B cell (primary cell): ENCODE data around the gene LRRC4C. TPM values are rescaled to one million over a fixed set of nuclear protein-coding genes. Genes with fewer than 3 reads are reported as not detected.

Source experiments
- ATAC-seq: fragments of 200-7000 bp; cut with Tn5 transposase; one replicate; pipeline ENCODE4 v1.10.0; 2021; ENCODE audit warnings: low read depth, mild to moderate bottlenecking, moderate number of reproducible peaks, moderate library complexity
- CTCF ChIA-PET: fragments of 350-600 bp; sonication (Branson Sonifier 250); formaldehyde crosslinking; loops from one replicate; lab custom pipeline; 2021; ENCODE audit warnings: antibody characterized with exemption, inconsistent platforms; lab: Charles Lee
- POLR2A ChIA-PET: fragments of 350-600 bp; sonication (Branson Sonifier 250); formaldehyde crosslinking; loops from one replicate; lab custom pipeline; 2021; ENCODE audit warnings: antibody characterized with exemption; lab: Charles Lee
- DNase-seq: peaks from one replicate; pipeline ENCODE4 v3.0.0; 2013
- H2AFZ ChIP-seq: 2 replicates; pipeline ENCODE4 v1.6.1; 2012; ENCODE audit warnings: mild to moderate bottlenecking, low read depth, low read length; ENCODE audit not compliant: insufficient read depth, poor library complexity, severe bottlenecking
- H3K27ac ChIP-seq, 2 donors: 1 replicate in 1 of 2; 2 replicates in 1 of 2; pipeline ENCODE4 v1.5.1; 2012 to 2013; ENCODE audit warnings: low read length in 2 of 2, mild to moderate bottlenecking in 2 of 2, moderate library complexity in 1 of 2
- H3K27me3 ChIP-seq, 4 experiments: fragments of 200-600 bp in 1 of 4; sonication (generic) in 1 of 4; replicated peaks in 1 of 4; 1 replicate in 2 of 4; 2 replicates in 2 of 4; pipeline versions ENCODE4 v1.6.1 to v1.7.0; 2013 to 2016; ENCODE audit warnings: low read length in 3 of 4, mild to moderate bottlenecking in 2 of 4, mixed read lengths in 1 of 4, moderate library complexity in 1 of 4; ENCODE audit not compliant: insufficient read depth in 4 of 4, control insufficient read depth in 3 of 4; ENCODE audit errors: control extremely low read depth in 1 of 4
- H3K36me3 ChIP-seq, 2 experiments: replicated peaks in 1 of 2; 1 replicate in 1 of 2; 2 replicates in 1 of 2; pipeline versions ENCODE4 v1.6.1 to v1.7.1; 2013; ENCODE audit warnings: low read length in 1 of 2; ENCODE audit not compliant: insufficient read depth in 2 of 2, control insufficient read depth in 1 of 2; ENCODE audit errors: control extremely low read depth in 1 of 2, extremely low read depth in 1 of 2
- H3K4me1 ChIP-seq, 2 donors: fragments of 200-600 bp in 1 of 2; sonication (generic) in 1 of 2; 1 replicate in 1 of 2; 2 replicates in 1 of 2; pipeline versions ENCODE4 v1.5.1 to v1.6.1; 2013 to 2017; ENCODE audit warnings: low read length in 2 of 2; ENCODE audit not compliant: control insufficient read depth in 2 of 2, insufficient read depth in 2 of 2
- H3K4me2 ChIP-seq: replicated peaks from 2 replicates; pipeline ENCODE3; 2012; ENCODE audit warnings: mild to moderate bottlenecking, low read depth, low read length; ENCODE audit not compliant: poor library complexity, severe bottlenecking
- H3K4me3 ChIP-seq, 5 experiments: fragments of 200-600 bp in 1 of 5; sonication (generic) in 1 of 5; 1 replicate in 3 of 5; 2 replicates in 2 of 5; pipeline versions ENCODE4 v1.5.1 to v1.7.0; 2011 to 2016; ENCODE audit warnings: low read length in 4 of 5, mild to moderate bottlenecking in 4 of 5, low read depth in 2 of 5, control low read depth in 1 of 5, moderate library complexity in 1 of 5; ENCODE audit not compliant: insufficient read depth in 1 of 5; ENCODE audit errors: control extremely low read depth in 1 of 5, extremely low read depth in 1 of 5
- H3K79me2 ChIP-seq: fragments of 200-600 bp; sonication (generic); one replicate; pipeline ENCODE4 v1.6.0; 2016; ENCODE audit warnings: low read length; ENCODE audit not compliant: control insufficient read depth, insufficient read depth
- H3K9ac ChIP-seq: fragments of 200-600 bp; sonication (generic); 2 replicates; pipeline ENCODE4 v1.6.1; 2017; ENCODE audit warnings: mild to moderate bottlenecking, low read length, moderate library complexity
- H3K9me3 ChIP-seq, 3 donors: one replicate each; pipeline versions ENCODE4 v1.6.1 to v1.7.1; 2013; ENCODE audit warnings: low read length in 2 of 3; ENCODE audit not compliant: control insufficient read depth in 2 of 3, insufficient read depth in 1 of 3; ENCODE audit errors: control extremely low read depth in 1 of 3
- H4K20me1 ChIP-seq: 2 replicates; pipeline ENCODE4 v1.6.0; 2012; ENCODE audit warnings: mild to moderate bottlenecking, low read length; ENCODE audit not compliant: insufficient read depth, control insufficient read depth, poor library complexity, severe bottlenecking
- H3K27ac Mint-ChIP-seq: one replicate; pipeline ENCODE4 v1.8.0; 2021; ENCODE audit warnings: mixed read lengths
- H3K27me3 Mint-ChIP-seq: one replicate; pipeline ENCODE4 v1.8.0; 2021; ENCODE audit warnings: mixed read lengths
- H3K4me1 Mint-ChIP-seq: one replicate; pipeline ENCODE4 v1.8.0; 2021; ENCODE audit warnings: mixed read lengths
- H3K4me3 Mint-ChIP-seq: one replicate; pipeline ENCODE4 v1.8.0; 2021; ENCODE audit warnings: mixed read lengths
- H3K9me3 Mint-ChIP-seq: one replicate; pipeline ENCODE4 v1.8.0; 2022; ENCODE audit warnings: mixed read lengths; ENCODE audit not compliant: insufficient read depth
- CTCF ChIP-seq: fragments of 200-600 bp; IDR thresholded peaks from one replicate; pipeline ENCODE4 v1.8.0; 2022; ENCODE audit warnings: antibody characterized with exemption, mild to moderate bottlenecking
- EZH2 ChIP-seq: IDR thresholded peaks from 2 replicates; pipeline ENCODE4 v1.6.1; 2012; ENCODE audit warnings: borderline replicate concordance, low read depth, mild to moderate bottlenecking, moderate library complexity, low read length; ENCODE audit not compliant: insufficient read depth, poor library complexity, severe bottlenecking
- WGBS: methylation state at CpG from one replicate; pipeline ENCODE4 v1.1.5; 2013; ENCODE audit warnings: missing lambda C conversion rate; ENCODE audit not compliant: insufficient coverage; 5-methylcytosine and 5-hydroxymethylcytosine counted together
- intact Hi-C: fragments of 100-400 bp; cut with micrococcal nuclease; formaldehyde crosslinking; loops from one replicate; pipeline ENCODE4 v1.10.0; 2022
- polyA plus RNA-seq: library from polyadenylated mRNA; depleted of rRNA; stranded (reverse); fragments of >200 nt; gene quantifications from 2 replicates; pipeline ENCODE4 v1.2.3, GENCODE V29; 2012
- total RNA-seq, 2 donors: library from RNA; stranded (reverse); fragments of 120-200 nt in 1 of 2; gene quantifications; 1 replicate in 1 of 2; 2 replicates in 1 of 2; pipeline versions ENCODE4 v1.2.3 to v1.2.4, GENCODE V29; 2013 to 2022

LRRC4C gene
- total and polyA plus RNA-seq, 2 donors (not counting 1 experiment from before 2014, with no cell fraction given): 0.57 TPM; not detected in 1

- DNase-seq: no peak
- H3K27ac Mint-ChIP-seq: no peak overlapping the region
- H3K27me3 Mint-ChIP-seq: no peaks in the 10 kb centered on the region
- Histone ChIP-seq H3K27me3 (no peaks in the 10 kb centered on the region), H3K4me1 (no peaks in the 10 kb centered on the region), H3K36me3 (no peaks in the 10 kb centered on the region), H3K9me3 (peaks cover 0 to 7% (median 0%) of the 10 kb centered on the region in 3 donors), H3K9ac (no peak overlapping the region), H3K27ac (no peak overlapping the region), H3K79me2 (no peaks in the 10 kb centered on the region), H2AFZ (no peak overlapping the region), H3K4me3 (no peak overlapping the region), H4K20me1 (no peaks in the 10 kb centered on the region), H3K4me2 (no peak overlapping the region)
- POLR2A ChIA-PET: no interaction called here
- 100% methylated on average over 1 of the region's 5 CpGs for WGBS
- H3K9me3 Mint-ChIP-seq: peaks cover 2% of the 10 kb centered on the region
- no peaks in the 10 kb centered on the region for H3K4me1 Mint-ChIP-seq
- ATAC-seq: no peak
- no peak for TF ChIP-seq CTCF
- TF ChIP-seq EZH2: no peak
- intact Hi-C loops: no loop called here
- H3K4me3 Mint-ChIP-seq: no peak overlapping the region
- CTCF ChIA-PET: no interaction called here
Observed at GRCh38 chr11:40100781-40101180, 1358.7 kb downstream of the LRRC4C start.

- POLR2A ChIA-PET: no interaction called here
Observed at GRCh38 chr11:40100162-40100553, 1359.3 kb downstream of the LRRC4C start.

More at GRCh38 chr11:40100162-40100553, 1359.3 kb downstream of the LRRC4C start:
- H3K4me3 ChIP-seq: no peak overlapping the region
- peaks cover 2% of the 10 kb centered on the region for H3K9me3 Mint-ChIP-seq
- no peaks in the 10 kb centered on the region for H3K4me1 ChIP-seq
- H3K4me2 ChIP-seq: no peak overlapping the region
- H3K4me1 Mint-ChIP-seq: no peaks in the 10 kb centered on the region
- no peak overlapping the region for H3K4me3 Mint-ChIP-seq
- DNase-seq: no peak
- no peak overlapping the region for H3K27ac ChIP-seq
- no peak for TF ChIP-seq EZH2
- no peak for TF ChIP-seq CTCF
- no peak overlapping the region for H3K9ac ChIP-seq
- no peaks in the 10 kb centered on the region for H4K20me1 ChIP-seq
- H3K36me3 ChIP-seq: no peaks in the 10 kb centered on the region
- H3K27ac Mint-ChIP-seq: no peak overlapping the region
- H3K79me2 ChIP-seq: no peaks in the 10 kb centered on the region
- peak overlapping the region; percentile 28 for H2AFZ ChIP-seq
- 60% methylated on average over 4 of the region's 5 CpGs for WGBS
- no peaks in the 10 kb centered on the region for H3K27me3 Mint-ChIP-seq
- no peaks in the 10 kb centered on the region for H3K27me3 ChIP-seq
- CTCF ChIA-PET: no interaction called here
- intact Hi-C loops: no loop called here
- no peak for ATAC-seq
- peaks cover 0 to 7% (median 0%) of the 10 kb centered on the region in 3 donors for H3K9me3 ChIP-seq
